Measurements from ENCODE around the gene MAPRE2. TPM values are rescaled to one million over a fixed set of nuclear protein-coding genes. Genes with fewer than 3 reads are reported as not detected.

The MAPRE2 gene
- total RNA-seq, 1 donor from 2014 or later: 17.1 TPM

GRCh38 chr18:35131387-35132020, 90.3 kb downstream of the MAPRE2 start:
- H3K36me3 Mint-ChIP-seq: peaks cover 18% of the 10 kb centered on the region
- no peak overlapping the region for H3K27ac Mint-ChIP-seq
- H3K4me3 Mint-ChIP-seq: no peak overlapping the region
- no peaks in the 10 kb centered on the region for H3K9me3 Mint-ChIP-seq
- H3K27me3 Mint-ChIP-seq (ENCODE audit: low read depth): no peaks in the 10 kb centered on the region
- TF ChIP-seq CTCF (IDR thresholded peaks at IDR 0.05; ENCODE audit: unreplicated experiment): no peak
- H3K4me1 Mint-ChIP-seq: no peaks in the 10 kb centered on the region
- DNase-seq (ENCODE audit: low spot score in 2 of 2, unreplicated experiment in 2 of 2): no peak

- Mint-ChIP-seq H3K27me3 (ENCODE audit: low read depth) (no peaks in the 10 kb centered on the region), H3K36me3 (peaks cover 18% of the 10 kb centered on the region), H3K27ac (no peak overlapping the region), H3K9me3 (no peaks in the 10 kb centered on the region), H3K4me3 (no peak overlapping the region), H3K4me1 (no peaks in the 10 kb centered on the region)
- TF ChIP-seq CTCF (IDR thresholded peaks at IDR 0.05; ENCODE audit: unreplicated experiment): no peak
- DNase-seq (ENCODE audit: low spot score in 2 of 2, unreplicated experiment in 2 of 2): no peak
Measured at GRCh38 chr18:35132021-35132902, 91.0 kb downstream of the MAPRE2 start.

GRCh38 chr18:35134190-35134730, 93.0 kb downstream of the MAPRE2 start:
- no peak for DNase-seq (ENCODE audit: low spot score in 2 of 2, unreplicated experiment in 2 of 2)
- no peak for TF ChIP-seq CTCF (IDR thresholded peaks at IDR 0.05; ENCODE audit: unreplicated experiment)
- no peaks in the 10 kb centered on the region for H3K9me3 Mint-ChIP-seq
- no peak overlapping the region for H3K4me3 Mint-ChIP-seq
- H3K4me1 Mint-ChIP-seq: no peaks in the 10 kb centered on the region
- H3K27me3 Mint-ChIP-seq (ENCODE audit: low read depth): no peaks in the 10 kb centered on the region
- H3K36me3 Mint-ChIP-seq: peaks cover 12% of the 10 kb centered on the region
- H3K27ac Mint-ChIP-seq: no peak overlapping the region

- no peak overlapping the region for H3K4me3 Mint-ChIP-seq
- no peaks in the 10 kb centered on the region for H3K9me3 Mint-ChIP-seq
- TF ChIP-seq CTCF (IDR thresholded peaks at IDR 0.05; ENCODE audit: unreplicated experiment): no peak
Measured at GRCh38 chr18:35134791-35135531, 93.7 kb downstream of the MAPRE2 start.

GRCh38 chr18:35136248-35136647, 95.0 kb downstream of the MAPRE2 start:
- H3K4me3 Mint-ChIP-seq: no peak overlapping the region
- no peak overlapping the region for H3K27ac Mint-ChIP-seq
- H3K9me3 Mint-ChIP-seq: no peaks in the 10 kb centered on the region
- no peak for TF ChIP-seq CTCF (IDR thresholded peaks at IDR 0.05; ENCODE audit: unreplicated experiment)
- no peaks in the 10 kb centered on the region for H3K4me1 Mint-ChIP-seq
- H3K36me3 Mint-ChIP-seq: peaks cover 13% of the 10 kb centered on the region
- DNase-seq (ENCODE audit: low spot score in 2 of 2, unreplicated experiment in 2 of 2): no peak
- no peaks in the 10 kb centered on the region for H3K27me3 Mint-ChIP-seq (ENCODE audit: low read depth)

More at GRCh38 chr18:35134791-35135531, 93.7 kb downstream of the MAPRE2 start:
- DNase-seq (ENCODE audit: low spot score in 2 of 2, unreplicated experiment in 2 of 2): no peak
- no peaks in the 10 kb centered on the region for H3K27me3 Mint-ChIP-seq (ENCODE audit: low read depth)
- peaks cover 7% of the 10 kb centered on the region for H3K36me3 Mint-ChIP-seq
- H3K27ac Mint-ChIP-seq: no peak overlapping the region
- no peaks in the 10 kb centered on the region for H3K4me1 Mint-ChIP-seq
